CD4-positive, alpha-beta T cell treated with Interleukin-6 for 4 hours (primary cell): Measurements from ENCODE around the gene ACTR2.
A peak's percentile ranks its signal among the peaks of the same experiment; 100 is the strongest.

ENCODE experiments used
- DNase-seq: peaks from one replicate; pipeline ENCODE4 v3.0.0-alpha.2; 2020; ENCODE audit warnings: mixed read lengths

Gene ACTR2

GRCh38 chr2:65281627-65282351, 54.2 kb downstream of the ACTR2 start:
- no peak for DNase-seq

GRCh38 chr2:65282477-65283053, 54.9 kb downstream of the ACTR2 start:
- DNase-seq: no peak

- no peak for DNase-seq
These were observed 59.7 kb downstream of the ACTR2 start for GRCh38 chr2:65287364-65287763.

GRCh38 chr2:65291216-65292105, 63.8 kb downstream of the ACTR2 start:
- DNase-seq: no peak

- no peak for DNase-seq
These were observed 64.4 kb downstream of the ACTR2 start for GRCh38 chr2:65292106-65292400.

- no peak for DNase-seq
These were observed 64.9 kb downstream of the ACTR2 start for GRCh38 chr2:65292461-65293011.

GRCh38 chr2:65293376-65293775, 65.7 kb downstream of the ACTR2 start:
- no peak for DNase-seq

- no peak for DNase-seq
These were observed 66.5 kb downstream of the ACTR2 start for GRCh38 chr2:65294136-65294535.

GRCh38 chr2:65294701-65295100, 67.1 kb downstream of the ACTR2 start:
- no peak for DNase-seq

- no peak for DNase-seq
These were observed 69.3 kb downstream of the ACTR2 start for GRCh38 chr2:65296971-65297370.

- no peak for DNase-seq
These were observed 69.9 kb downstream of the ACTR2 start for GRCh38 chr2:65297544-65297943.

- DNase-seq: no peak
These were observed 70.5 kb downstream of the ACTR2 start for GRCh38 chr2:65298089-65298488.

- peak; percentile 28 for DNase-seq
These were observed 71.6 kb downstream of the ACTR2 start for GRCh38 chr2:65299246-65299645.

- DNase-seq: no peak
These were observed 72.6 kb downstream of the ACTR2 start for GRCh38 chr2:65300134-65300760.

- DNase-seq: peak; percentile 81
These were observed 73.4 kb downstream of the ACTR2 start for GRCh38 chr2:65300761-65301711.

- no peak for DNase-seq
These were observed 78.3 kb downstream of the ACTR2 start for GRCh38 chr2:65305934-65306333.

GRCh38 chr2:65309699-65310098, 82.1 kb downstream of the ACTR2 start:
- DNase-seq: no peak

- no peak for DNase-seq
These were observed 83.4 kb downstream of the ACTR2 start for GRCh38 chr2:65311049-65311448.

GRCh38 chr2:65311596-65311995, 84.0 kb downstream of the ACTR2 start:
- no peak for DNase-seq

- no peak for DNase-seq
These were observed 85.7 kb downstream of the ACTR2 start for GRCh38 chr2:65313126-65313953.

- DNase-seq: no peak
These were observed 86.3 kb downstream of the ACTR2 start for GRCh38 chr2:65313954-65314256.
